Measurements from ENCODE around the gene LTBP4.

- TF ChIP-seq CTCF (IDR thresholded peaks at IDR 0.05; ENCODE audit: low read depth, low read length, poor library complexity, severe bottlenecking) (no peak), EZH2phosphoT487 (IDR thresholded peaks at IDR 0.05; ENCODE audit: borderline replicate concordance, low read length) (no peak)
Measured at GRCh38 chr19:40604647-40605215, 3.6 kb downstream of the LTBP4 start.
